Hematopoietic multipotent progenitor cell treated with erythropoietin and hydrocortisone succinate and interleukin-3 and kit ligand, for 6 days (in vitro differentiated cells): ENCODE data around the gene PRSS57.
"Not testable (repeated sequence)": the region's sequence is repeated elsewhere in the genome, so short reads cannot be mapped to it uniquely, and the experiment has no call there.

Experiments
- DNase-seq: peaks from one replicate; pipeline ENCODE4 v3.0.0-alpha.2; 2015

The PRSS57 gene

GRCh38 chr19:666985-667573 is 28.2 kb downstream of the PRSS57 start:
- DNase-seq = not testable (repeated sequence)

GRCh38 chr19:664913-665443 is 30.3 kb downstream of the PRSS57 start:
- peak; percentile 87 for DNase-seq

DNA sequence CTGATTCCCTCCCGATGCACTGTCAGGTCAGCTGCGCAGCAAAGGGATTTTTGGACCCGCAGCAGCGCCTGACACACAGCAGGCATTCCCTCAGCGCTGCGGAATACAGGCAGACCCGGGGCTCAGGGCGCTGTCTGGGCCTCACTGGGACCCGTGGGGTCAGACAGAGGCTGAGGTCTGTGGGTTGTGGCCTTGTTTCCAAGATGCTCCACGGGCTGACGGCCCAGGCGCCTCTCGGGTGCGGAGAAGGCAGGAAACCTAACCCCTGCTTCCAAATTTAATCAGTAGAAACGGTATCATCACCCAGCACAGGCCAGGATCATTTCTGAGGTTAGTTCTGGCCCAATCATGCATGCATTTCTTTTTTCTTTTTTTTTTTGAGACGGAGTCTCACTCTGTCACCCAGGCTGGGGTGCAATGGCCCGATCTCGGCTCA is 31.6 kb downstream of the PRSS57 start:
- DNase-seq = no peak

DNA sequence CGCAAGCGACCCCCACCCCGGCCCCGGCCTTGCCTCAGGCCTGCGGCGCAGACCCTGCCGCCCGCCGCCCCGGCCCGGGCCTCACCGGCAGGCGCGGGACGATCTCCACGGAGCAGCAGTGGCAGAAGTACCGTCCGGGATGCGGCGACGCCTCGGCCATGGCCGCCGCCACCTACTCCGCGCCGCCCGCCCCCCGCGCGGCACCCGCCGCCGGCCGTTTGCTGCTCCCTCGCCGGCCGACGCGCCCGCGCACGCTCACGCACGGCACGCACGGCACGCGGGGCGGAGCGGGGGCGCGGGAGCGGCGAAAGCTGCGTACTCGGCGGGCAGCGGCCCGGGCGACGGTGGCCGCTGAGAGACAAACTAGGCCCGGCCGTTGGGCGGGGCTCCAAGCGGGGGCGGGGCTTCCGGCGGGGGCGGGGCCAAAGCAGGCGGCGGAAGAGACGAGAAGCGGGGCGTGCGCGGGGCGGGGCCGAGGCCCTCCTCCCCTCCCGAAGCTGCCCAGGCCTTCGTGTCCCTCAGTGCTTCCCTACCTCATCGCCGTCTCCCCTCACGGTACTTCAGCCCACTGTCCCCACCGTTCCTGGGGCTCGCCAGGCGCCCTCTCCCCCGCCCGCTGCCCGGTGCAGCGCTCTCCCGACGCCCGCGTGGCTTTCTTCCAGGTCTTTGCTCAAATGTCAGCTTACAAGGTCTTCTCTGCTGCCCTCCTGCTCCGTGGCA is 32.1 kb downstream of the PRSS57 start, which contains the start of gene RNF126:
Gene RNF126 (minus strand): TSS at position 253 of the 720 bp plus-strand sequence. CDS start 93 bp downstream, at position 160.
- peak; percentile 91 for DNase-seq

DNA sequence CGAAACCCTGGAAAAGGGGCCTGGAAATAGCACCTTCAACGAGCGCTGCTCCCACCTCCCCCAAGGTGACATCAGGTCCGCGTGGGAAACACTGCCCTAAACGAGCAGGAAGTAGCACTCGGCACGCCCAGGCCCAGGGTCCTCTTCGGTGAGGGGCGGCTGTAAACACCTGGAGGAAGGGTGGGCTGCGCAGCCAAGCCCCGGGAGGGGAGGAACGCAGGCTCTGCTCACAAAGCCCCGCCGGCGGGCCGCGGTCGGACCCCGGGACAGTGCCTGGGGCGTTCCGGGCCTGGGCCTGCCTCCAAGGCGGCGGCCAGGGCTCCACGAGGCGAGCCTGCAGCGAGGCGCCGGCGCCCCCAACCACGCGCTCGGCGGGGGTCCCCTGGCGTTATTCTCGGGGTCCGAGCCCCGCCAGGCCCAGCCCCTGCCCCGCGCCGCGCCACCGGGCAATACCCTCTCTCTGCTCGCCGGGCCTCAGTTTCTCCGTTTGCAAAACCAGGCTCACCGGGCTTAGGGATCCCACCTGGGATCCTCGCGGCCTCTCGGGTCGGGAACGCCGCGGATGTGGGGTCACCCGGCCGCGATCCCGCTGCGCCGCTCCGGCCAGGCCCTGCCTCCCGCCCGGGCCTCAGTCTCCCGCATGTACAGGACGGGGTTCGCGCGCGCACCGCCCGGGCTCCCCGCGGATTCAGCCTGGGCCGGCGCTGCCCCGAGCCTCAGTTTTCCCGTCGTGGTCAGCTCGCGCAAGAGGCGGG is 32.9 kb downstream of the PRSS57 start:
- peak; percentile 83 for DNase-seq

DNA sequence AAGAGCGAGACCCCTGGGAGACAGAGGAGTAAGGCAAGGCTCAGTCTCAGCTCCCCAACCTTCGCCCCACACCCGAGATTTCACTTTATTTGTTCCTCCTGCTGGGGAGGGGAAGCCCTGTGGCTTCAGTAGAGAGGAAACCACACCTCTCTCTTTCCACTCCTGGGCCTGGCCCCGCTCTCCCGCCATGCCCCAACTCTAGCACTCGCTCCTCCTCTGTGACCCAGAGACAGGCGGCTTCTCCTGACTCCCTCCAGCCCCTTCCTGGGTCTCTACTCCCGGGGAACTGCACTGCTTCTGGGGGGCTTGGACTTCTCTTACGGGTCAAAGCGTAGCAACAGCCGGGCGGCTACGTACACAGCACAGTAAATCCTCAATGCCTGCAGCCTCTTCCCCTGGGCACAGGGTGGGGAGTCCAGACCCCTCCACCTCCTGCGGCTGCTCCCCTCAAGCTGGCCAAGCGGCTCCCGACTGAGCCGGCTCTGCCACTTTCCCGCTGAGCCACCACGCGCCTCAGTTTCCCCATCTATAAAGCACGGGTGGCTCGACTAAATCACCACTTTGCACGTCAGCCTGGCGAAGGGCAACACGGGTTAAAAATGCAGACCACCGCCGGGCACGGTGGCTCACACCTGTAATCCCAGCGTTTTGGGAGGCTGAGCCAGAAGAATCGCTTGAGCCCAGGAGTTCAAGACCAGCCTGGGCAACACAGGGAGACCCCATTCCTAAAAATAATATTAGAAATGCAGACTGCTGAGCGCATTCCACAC is 33.6 kb downstream of the PRSS57 start:
- DNase-seq = peak; percentile 84

DNA sequence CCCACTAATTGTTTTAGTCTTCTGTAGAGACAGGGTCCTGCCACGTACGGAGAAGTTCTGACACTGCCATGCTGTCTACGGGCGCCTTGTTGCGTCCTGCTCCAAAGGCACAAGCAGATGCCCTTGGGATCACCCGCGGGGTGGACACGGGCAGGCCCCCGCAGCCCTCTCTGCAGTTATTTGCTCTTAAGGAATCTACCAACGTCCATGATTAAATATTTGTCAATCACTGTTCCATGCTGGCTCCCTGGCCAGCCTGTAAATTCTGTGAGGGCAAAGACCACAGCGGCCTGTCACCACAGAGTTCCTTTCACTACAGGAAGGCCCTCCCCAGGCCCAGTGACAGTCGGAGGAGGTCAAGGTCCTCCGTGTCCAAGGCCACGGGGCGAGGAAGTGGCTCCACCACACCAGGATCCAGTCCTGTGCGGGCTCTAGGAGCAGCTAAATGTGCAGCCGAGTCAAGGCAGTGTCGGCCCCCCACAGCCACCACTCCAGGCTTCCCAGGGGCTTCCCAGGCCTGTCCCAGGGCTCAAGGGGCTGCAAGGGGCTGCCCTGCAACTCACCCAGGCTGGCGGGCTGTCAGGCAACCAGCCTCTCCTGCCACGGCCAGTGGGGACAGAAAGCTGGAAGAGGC is 34.3 kb downstream of the PRSS57 start:
- DNase-seq = no peak

- DNase-seq = no peak
Observed at GRCh38 chr19:658916-659839, 36.1 kb downstream of the PRSS57 start.

DNA sequence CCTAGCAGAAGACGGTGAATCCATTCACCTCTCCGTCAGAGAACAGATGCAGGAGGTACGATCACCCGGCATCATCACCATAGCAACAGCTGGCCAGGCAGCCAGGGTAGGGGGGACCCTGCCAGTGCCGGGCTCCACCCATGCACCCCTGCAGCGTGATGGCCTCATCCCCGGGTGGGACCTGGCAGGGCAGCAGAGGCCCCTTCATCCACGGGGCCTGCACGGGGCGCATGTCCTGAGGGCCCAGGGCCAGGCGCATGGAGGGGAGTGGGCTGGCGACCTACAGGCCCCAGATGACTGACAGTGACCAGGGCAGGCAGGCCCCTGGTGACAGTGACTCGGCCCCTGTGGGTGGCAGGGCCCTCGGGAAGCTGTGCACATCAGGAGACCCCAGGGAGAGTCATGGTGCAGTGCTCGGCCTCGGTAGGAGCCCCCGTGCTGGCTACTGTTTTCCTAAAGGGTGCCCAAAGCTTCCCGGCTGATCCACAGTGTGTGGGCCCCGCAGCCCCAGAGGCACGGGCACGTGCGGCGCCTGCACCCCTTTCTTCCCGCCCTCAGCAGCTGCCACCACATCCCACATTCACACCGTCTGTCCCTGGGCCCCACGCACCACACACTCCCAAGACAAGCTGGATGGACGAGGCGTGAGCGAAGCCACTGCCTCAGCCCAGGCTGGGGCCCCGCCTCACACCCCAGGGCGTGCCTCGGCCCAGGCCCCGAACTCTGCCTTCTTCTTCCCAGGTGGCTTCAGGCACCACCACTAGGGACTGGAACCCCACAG is 37.0 kb downstream of the PRSS57 start:
- DNase-seq = no peak

DNA sequence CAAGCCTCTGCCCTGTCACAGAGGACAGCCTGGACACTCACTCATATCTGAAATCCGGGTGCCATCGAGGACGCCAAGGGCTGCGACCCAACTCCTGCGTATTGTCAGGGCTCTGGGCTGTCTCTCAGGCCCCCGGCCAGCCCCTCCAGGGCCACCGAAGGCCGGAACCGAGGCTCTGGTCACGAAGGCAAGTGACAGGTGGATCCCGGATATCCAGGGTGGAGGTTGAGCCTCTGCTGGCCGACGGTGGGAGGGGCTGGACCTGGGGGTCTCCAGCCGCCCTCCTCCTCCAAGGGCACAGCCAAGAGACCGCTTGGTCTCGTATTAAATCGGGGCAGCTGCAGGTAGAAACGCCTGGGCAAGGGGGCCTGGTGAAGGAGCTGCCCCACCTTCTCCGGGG is 37.6 kb downstream of the PRSS57 start:
- DNase-seq = no peak

GRCh38 chr19:656751-657559 is 38.3 kb downstream of the PRSS57 start:
- no peak for DNase-seq

GRCh38 chr19:655691-656090 is 39.6 kb downstream of the PRSS57 start:
- DNase-seq = no peak

GRCh38 chr19:653425-653824 is 41.8 kb downstream of the PRSS57 start:
- DNase-seq = no peak

GRCh38 chr19:652467-653389 is 42.5 kb downstream of the PRSS57 start:
- DNase-seq = no peak

GRCh38 chr19:651991-652390 is 43.3 kb downstream of the PRSS57 start:
- no peak for DNase-seq

DNA sequence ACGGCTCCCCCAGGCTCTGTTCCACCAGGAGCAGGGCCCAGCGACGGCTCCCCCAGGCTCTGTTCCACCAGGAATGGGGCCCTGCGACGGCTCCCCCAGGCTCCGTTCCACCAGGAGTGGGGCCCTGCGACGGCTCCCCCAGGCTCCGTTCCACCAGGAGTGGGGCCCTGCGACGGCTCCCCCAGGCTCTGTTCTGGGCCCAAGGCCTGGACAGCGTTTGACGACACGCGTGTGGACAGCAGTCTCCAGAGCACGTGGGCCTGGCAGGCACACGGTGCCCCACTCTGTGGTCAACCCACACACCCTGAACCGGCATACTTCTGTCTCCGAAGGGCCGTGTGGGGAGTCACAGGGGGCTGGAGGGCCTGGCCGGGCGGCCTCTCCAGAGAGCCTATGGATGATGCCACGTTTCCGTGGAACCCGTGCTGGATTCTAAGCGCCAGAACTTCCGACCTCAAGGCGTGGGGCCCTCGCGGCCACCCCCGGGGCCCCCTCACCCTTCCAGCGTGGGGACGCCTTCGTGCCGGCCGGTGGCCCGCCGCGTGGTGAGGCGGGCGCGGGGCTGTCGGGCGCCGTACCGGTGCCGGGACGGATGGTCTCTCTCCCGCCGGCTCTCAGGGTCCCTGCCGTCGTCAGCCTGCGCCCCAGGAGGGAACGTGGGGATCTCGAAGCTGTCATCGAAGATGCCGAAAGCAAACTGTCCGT is 44.0 kb downstream of the PRSS57 start:
- no peak for DNase-seq

DNA sequence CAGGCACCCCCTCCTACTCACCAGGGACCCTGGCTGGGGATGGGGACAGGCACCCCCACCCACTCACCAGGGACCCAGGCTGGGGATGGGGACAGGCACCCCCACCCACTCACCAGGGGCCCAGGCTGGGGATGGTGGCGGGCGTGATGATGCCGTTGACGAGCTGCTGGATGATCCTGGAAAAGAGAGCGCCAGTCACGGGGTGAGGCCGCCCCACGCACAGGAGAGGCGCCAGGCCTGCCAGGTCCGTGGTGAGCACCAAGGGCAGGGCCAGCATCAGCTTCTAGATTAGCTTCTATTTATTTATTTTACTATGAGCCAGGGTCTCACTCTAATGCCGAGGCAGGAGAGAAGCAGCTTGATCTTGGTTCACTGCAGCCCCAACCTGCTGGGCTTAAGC is 45.1 kb downstream of the PRSS57 start:
- DNase-seq = no peak
